GM12874 (cell line): ENCODE measurements around the gene BRD3.

ENCODE experiments used
- CTCF ChIP-seq: IDR thresholded peaks from 2 replicates; pipeline ENCODE4 v1.5.1; 2011; ENCODE audit warnings: low read depth, mild to moderate bottlenecking, control low read depth, low read length, moderate library complexity; ENCODE audit not compliant: insufficient read depth

The BRD3 gene

GRCh38 chr9:134089972-134090371, 22.1 kb upstream of the BRD3 start:
- no peak for TF ChIP-seq CTCF

- no peak for TF ChIP-seq CTCF
These were observed 20.4 kb upstream of the BRD3 start for GRCh38 chr9:134088063-134088725.

GRCh38 chr9:134085674-134086073, 17.8 kb upstream of the BRD3 start:
- TF ChIP-seq CTCF = no peak

- TF ChIP-seq CTCF = no peak
These were observed 15.6 kb upstream of the BRD3 start for GRCh38 chr9:134083451-134083850.

- TF ChIP-seq CTCF = no peak
These were observed 8.8 kb upstream of the BRD3 start for GRCh38 chr9:134076644-134077043.

- no peak for TF ChIP-seq CTCF
These were observed 5.7 kb upstream of the BRD3 start for GRCh38 chr9:134073500-134073899.

GRCh38 chr9:134071149-134071548, 3.3 kb upstream of the BRD3 start:
- TF ChIP-seq CTCF = no peak
